WTC11 (cell line): ENCODE results near the gene LRRC49. TPM values are rescaled to one million over a fixed set of nuclear protein-coding genes. Genes with fewer than 3 reads are reported as not detected.

ENCODE experiments used
- ATAC-seq: fragments of 200-7000 bp; cut with Tn5 transposase; 2 replicates; pipeline ENCODE4 v1.10.0; 2021; ENCODE audit warnings: mild to moderate bottlenecking, moderate library complexity
- CTCF ChIA-PET: fragments of 300-600 bp; sonication (Branson Sonifier 250); formaldehyde crosslinking; loops from one replicate; lab custom pipeline; 2021; ENCODE audit warnings: antibody characterized with exemption; lab: Charles Lee
- POLR2A ChIA-PET: fragments of 350-600 bp; sonication (Branson Sonifier 250); formaldehyde crosslinking; loops from one replicate; lab custom pipeline; 2021; ENCODE audit warnings: antibody characterized with exemption; lab: Charles Lee
- DNase-seq: peaks from one replicate; pipeline ENCODE4 v3.0.0; 2021; ENCODE audit warnings: low spot score
- H3K27ac Mint-ChIP-seq: 2 replicates; pipeline ENCODE4 v1.8.0; 2021; ENCODE audit warnings: mixed read lengths
- H3K27me3 Mint-ChIP-seq: 2 replicates; pipeline ENCODE4 v1.8.0; 2021; ENCODE audit warnings: low read depth, mild to moderate bottlenecking, moderate library complexity, mixed read lengths
- H3K36me3 Mint-ChIP-seq: 2 replicates; pipeline ENCODE4 v1.8.0; 2021; ENCODE audit warnings: mixed read lengths
- H3K4me1 Mint-ChIP-seq: 2 replicates; pipeline ENCODE4 v1.8.0; 2022; ENCODE audit warnings: mixed read lengths
- H3K4me3 Mint-ChIP-seq: 2 replicates; pipeline ENCODE4 v1.8.0; 2021; ENCODE audit warnings: mild to moderate bottlenecking, moderate library complexity, mixed read lengths
- H3K9me3 Mint-ChIP-seq: 2 replicates; pipeline ENCODE4 v1.8.0; 2021; ENCODE audit warnings: mixed read lengths
- CBFB ChIP-seq: sonication (generic); formaldehyde crosslinking; IDR thresholded peaks from 2 replicates; pipeline ENCODE4 v1.8.1; 2022; ENCODE audit warnings: mild to moderate bottlenecking, low read depth, missing genetic modification reagents
- EMX1 ChIP-seq: fragments of 250-450 bp; sonication (Bioruptor Pico); IDR thresholded peaks from 2 replicates; pipeline ENCODE4 v1.8.0; 2021; ENCODE audit warnings: mild to moderate bottlenecking
- FOXP1 ChIP-seq: sonication (generic); formaldehyde crosslinking; IDR thresholded peaks from 2 replicates; pipeline ENCODE4 v1.8.0; 2022; ENCODE audit warnings: missing genetic modification reagents, mild to moderate bottlenecking, moderate library complexity, borderline replicate concordance
- IRF2 ChIP-seq: sonication (generic); formaldehyde crosslinking; IDR thresholded peaks from 2 replicates; pipeline ENCODE4 v1.8.0; 2022; ENCODE audit warnings: low read depth, missing genetic modification reagents, borderline replicate concordance
- KAT7 ChIP-seq: sonication (generic); formaldehyde crosslinking; IDR thresholded peaks from 2 replicates; pipeline ENCODE4 v1.8.1; 2023; ENCODE audit warnings: missing genetic modification reagents, mild to moderate bottlenecking, borderline replicate concordance
- NR3C1 ChIP-seq: sonication (generic); formaldehyde crosslinking; conservative IDR thresholded peaks from 2 replicates; pipeline ENCODE4 v1.8.1; 2023; ENCODE audit warnings: low read depth, mild to moderate bottlenecking, missing genetic modification reagents
- SP1 ChIP-seq: sonication (generic); formaldehyde crosslinking; conservative IDR thresholded peaks from 2 replicates; pipeline ENCODE4 v1.8.1; 2022; ENCODE audit warnings: missing genetic modification reagents
- TCF7 ChIP-seq: sonication (generic); formaldehyde crosslinking; IDR thresholded peaks from 2 replicates; pipeline ENCODE4 v1.8.0; 2022; ENCODE audit warnings: mild to moderate bottlenecking, low read depth, missing genetic modification reagents, moderate library complexity
- TEAD4 ChIP-seq: sonication (generic); formaldehyde crosslinking; IDR thresholded peaks from 2 replicates; pipeline ENCODE4 v1.8.0; 2022; ENCODE audit warnings: mild to moderate bottlenecking, missing genetic modification reagents
- USF2 ChIP-seq: sonication (generic); formaldehyde crosslinking; IDR thresholded peaks from 2 replicates; pipeline ENCODE4 v1.8.1; 2023; ENCODE audit warnings: mild to moderate bottlenecking, missing genetic modification reagents, moderate library complexity
- ZBTB21 ChIP-seq: sonication (generic); formaldehyde crosslinking; IDR thresholded peaks from 2 replicates; pipeline ENCODE4 v1.8.1; 2023; ENCODE audit warnings: mild to moderate bottlenecking, missing genetic modification reagents, borderline replicate concordance
- total RNA-seq: library from RNA; stranded (reverse); gene quantifications from 3 replicates; pipeline ENCODE4 v1.2.3, GENCODE V29; 2021
- TF ChIP-seq, protein P1 (sequence below): sonication (generic); formaldehyde crosslinking; IDR thresholded peaks from 2 replicates; pipeline ENCODE4 v1.8.0; 2023; ENCODE audit warnings: missing genetic modification reagents, mild to moderate bottlenecking, borderline replicate concordance
- TF ChIP-seq, protein P2 (sequence below): fragments of 250-450 bp; sonication (Bioruptor Pico); IDR thresholded peaks from 2 replicates; pipeline ENCODE4 v1.9.0; 2021; ENCODE audit warnings: moderate library complexity, mild to moderate bottlenecking, inconsistent platforms, borderline replicate concordance
- TF ChIP-seq, protein P3 (sequence below): sonication (generic); formaldehyde crosslinking; IDR thresholded peaks from 2 replicates; pipeline ENCODE4 v1.8.1; 2022; ENCODE audit warnings: missing genetic modification reagents, borderline replicate concordance
- TF ChIP-seq, protein P4 (sequence below): fragments of 250-450 bp; sonication (Bioruptor Pico); IDR thresholded peaks from 2 replicates; pipeline ENCODE4 v1.9.0; 2021; ENCODE audit warnings: mild to moderate bottlenecking

LRRC49 gene
- total RNA-seq, 1 experiment from 2014 or later = 6.9 TPM

GRCh38 chr15:70964686-70965085 is 72.1 kb downstream of the LRRC49 start:
- H3K9me3 Mint-ChIP-seq = peaks cover 19% of the 10 kb centered on the region
- POLR2A ChIA-PET = no interaction called here

DNA sequence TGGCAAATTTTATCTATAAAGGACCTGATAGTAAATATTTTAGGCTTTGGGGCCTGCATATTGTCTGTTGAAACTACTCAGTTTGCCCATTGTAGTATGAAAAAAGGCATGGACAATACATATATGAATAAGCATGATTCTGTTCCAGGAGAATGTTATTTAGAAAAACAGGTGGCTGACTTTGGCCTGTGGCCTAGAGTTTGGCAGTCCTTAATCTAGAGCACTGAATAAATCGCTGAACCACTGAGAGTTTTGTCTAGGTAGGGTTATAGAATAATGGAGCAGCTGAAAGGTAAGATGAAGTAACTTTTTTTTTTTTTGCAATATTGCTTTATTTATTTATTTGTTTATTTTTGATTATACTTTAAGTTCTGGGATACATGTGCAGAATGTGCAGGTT is 75.0 kb downstream of the LRRC49 start:
- CTCF ChIA-PET = no interaction called here
- no peak for DNase-seq
- no peak overlapping the region for H3K4me3 Mint-ChIP-seq
- POLR2A ChIA-PET = no interaction called here
- H3K4me1 Mint-ChIP-seq = no peaks in the 10 kb centered on the region
- H3K36me3 Mint-ChIP-seq = no peaks in the 10 kb centered on the region
- TF ChIP-seq, protein P1, sequence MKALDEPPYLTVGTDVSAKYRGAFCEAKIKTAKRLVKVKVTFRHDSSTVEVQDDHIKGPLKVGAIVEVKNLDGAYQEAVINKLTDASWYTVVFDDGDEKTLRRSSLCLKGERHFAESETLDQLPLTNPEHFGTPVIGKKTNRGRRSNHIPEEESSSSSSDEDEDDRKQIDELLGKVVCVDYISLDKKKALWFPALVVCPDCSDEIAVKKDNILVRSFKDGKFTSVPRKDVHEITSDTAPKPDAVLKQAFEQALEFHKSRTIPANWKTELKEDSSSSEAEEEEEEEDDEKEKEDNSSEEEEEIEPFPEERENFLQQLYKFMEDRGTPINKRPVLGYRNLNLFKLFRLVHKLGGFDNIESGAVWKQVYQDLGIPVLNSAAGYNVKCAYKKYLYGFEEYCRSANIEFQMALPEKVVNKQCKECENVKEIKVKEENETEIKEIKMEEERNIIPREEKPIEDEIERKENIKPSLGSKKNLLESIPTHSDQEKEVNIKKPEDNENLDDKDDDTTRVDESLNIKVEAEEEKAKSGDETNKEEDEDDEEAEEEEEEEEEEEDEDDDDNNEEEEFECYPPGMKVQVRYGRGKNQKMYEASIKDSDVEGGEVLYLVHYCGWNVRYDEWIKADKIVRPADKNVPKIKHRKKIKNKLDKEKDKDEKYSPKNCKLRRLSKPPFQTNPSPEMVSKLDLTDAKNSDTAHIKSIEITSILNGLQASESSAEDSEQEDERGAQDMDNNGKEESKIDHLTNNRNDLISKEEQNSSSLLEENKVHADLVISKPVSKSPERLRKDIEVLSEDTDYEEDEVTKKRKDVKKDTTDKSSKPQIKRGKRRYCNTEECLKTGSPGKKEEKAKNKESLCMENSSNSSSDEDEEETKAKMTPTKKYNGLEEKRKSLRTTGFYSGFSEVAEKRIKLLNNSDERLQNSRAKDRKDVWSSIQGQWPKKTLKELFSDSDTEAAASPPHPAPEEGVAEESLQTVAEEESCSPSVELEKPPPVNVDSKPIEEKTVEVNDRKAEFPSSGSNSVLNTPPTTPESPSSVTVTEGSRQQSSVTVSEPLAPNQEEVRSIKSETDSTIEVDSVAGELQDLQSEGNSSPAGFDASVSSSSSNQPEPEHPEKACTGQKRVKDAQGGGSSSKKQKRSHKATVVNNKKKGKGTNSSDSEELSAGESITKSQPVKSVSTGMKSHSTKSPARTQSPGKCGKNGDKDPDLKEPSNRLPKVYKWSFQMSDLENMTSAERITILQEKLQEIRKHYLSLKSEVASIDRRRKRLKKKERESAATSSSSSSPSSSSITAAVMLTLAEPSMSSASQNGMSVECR (CRISPR knock-in tag) = no peak
- TF ChIP-seq FOXP1 (CRISPR knock-in tag) = no peak
- TF ChIP-seq CBFB (CRISPR knock-in tag) = no peak
- TF ChIP-seq TCF7 (CRISPR knock-in tag) = no peak
- no peak for TF ChIP-seq KAT7 (CRISPR knock-in tag)
- no peak for TF ChIP-seq EMX1 (CRISPR knock-in tag)
- TF ChIP-seq, protein P2, sequence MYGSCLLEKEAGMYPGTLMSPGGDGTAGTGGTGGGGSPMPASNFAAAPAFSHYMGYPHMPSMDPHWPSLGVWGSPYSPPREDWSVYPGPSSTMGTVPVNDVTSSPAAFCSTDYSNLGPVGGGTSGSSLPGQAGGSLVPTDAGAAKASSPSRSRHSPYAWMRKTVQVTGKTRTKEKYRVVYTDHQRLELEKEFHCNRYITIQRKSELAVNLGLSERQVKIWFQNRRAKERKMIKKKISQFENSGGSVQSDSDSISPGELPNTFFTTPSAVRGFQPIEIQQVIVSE (CRISPR knock-in tag) = no peak
- no peak for TF ChIP-seq USF2 (CRISPR knock-in tag)
- no peak overlapping the region for H3K27ac Mint-ChIP-seq
- no peak for ATAC-seq
- H3K27me3 Mint-ChIP-seq = no peaks in the 10 kb centered on the region
- H3K9me3 Mint-ChIP-seq = peaks cover 3% of the 10 kb centered on the region; the same call in 1 of the 2 replicates

More at GRCh38 chr15:70964686-70965085, 72.1 kb downstream of the LRRC49 start:
- Mint-ChIP-seq H3K36me3 (0 out of 2 replicates have a peak, but pooled peaks cover 3% of the 10 kb centered on the region), H3K4me1 (no peaks in the 10 kb centered on the region), H3K4me3 (no peak overlapping the region), H3K27ac (no peak overlapping the region), H3K27me3 (no peaks in the 10 kb centered on the region)
- CTCF ChIA-PET = interaction anchor here (1.1 kb wide), 1 partner anchor 9 kb away, joined by 3 read pairs; no protein-coding TSS in a partner anchor
- DNase-seq (no peak), ATAC-seq (no peak)
- no peak for TF ChIP-seq TEAD4 (CRISPR knock-in tag)
- no peak for TF ChIP-seq NR3C1 (CRISPR knock-in tag)
- TF ChIP-seq IRF2 (CRISPR knock-in tag) = no peak
- TF ChIP-seq, protein P3, sequence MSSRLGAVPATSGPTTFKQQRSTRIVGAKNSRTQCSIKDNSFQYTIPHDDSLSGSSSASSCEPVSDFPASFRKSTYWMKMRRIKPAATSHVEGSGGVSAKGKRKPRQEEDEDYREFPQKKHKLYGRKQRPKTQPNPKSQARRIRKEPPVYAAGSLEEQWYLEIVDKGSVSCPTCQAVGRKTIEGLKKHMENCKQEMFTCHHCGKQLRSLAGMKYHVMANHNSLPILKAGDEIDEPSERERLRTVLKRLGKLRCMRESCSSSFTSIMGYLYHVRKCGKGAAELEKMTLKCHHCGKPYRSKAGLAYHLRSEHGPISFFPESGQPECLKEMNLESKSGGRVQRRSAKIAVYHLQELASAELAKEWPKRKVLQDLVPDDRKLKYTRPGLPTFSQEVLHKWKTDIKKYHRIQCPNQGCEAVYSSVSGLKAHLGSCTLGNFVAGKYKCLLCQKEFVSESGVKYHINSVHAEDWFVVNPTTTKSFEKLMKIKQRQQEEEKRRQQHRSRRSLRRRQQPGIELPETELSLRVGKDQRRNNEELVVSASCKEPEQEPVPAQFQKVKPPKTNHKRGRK (CRISPR knock-in tag) = no peak
- TF ChIP-seq ZBTB21 (CRISPR knock-in tag) = no peak
- TF ChIP-seq SP1 (CRISPR knock-in tag) = no peak
- TF ChIP-seq, protein P4, sequence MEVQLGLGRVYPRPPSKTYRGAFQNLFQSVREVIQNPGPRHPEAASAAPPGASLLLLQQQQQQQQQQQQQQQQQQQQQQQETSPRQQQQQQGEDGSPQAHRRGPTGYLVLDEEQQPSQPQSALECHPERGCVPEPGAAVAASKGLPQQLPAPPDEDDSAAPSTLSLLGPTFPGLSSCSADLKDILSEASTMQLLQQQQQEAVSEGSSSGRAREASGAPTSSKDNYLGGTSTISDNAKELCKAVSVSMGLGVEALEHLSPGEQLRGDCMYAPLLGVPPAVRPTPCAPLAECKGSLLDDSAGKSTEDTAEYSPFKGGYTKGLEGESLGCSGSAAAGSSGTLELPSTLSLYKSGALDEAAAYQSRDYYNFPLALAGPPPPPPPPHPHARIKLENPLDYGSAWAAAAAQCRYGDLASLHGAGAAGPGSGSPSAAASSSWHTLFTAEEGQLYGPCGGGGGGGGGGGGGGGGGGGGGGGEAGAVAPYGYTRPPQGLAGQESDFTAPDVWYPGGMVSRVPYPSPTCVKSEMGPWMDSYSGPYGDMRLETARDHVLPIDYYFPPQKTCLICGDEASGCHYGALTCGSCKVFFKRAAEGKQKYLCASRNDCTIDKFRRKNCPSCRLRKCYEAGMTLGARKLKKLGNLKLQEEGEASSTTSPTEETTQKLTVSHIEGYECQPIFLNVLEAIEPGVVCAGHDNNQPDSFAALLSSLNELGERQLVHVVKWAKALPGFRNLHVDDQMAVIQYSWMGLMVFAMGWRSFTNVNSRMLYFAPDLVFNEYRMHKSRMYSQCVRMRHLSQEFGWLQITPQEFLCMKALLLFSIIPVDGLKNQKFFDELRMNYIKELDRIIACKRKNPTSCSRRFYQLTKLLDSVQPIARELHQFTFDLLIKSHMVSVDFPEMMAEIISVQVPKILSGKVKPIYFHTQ (CRISPR knock-in tag) = no peak
